GM18502 (cell line): ENCODE measurements around the gene GALR3.
"Not testable (repeated sequence)": the region's sequence is repeated elsewhere in the genome, so short reads cannot be mapped to it uniquely, and the experiment has no call there.

Experiments
- ATAC-seq: cut with Tn5 transposase; IDR thresholded peaks from one replicate; pipeline ENCODE4 v1.9.1; 2021; ENCODE audit warnings: mild to moderate bottlenecking; ENCODE audit not compliant: unreplicated experiment, poor library complexity

The GALR3 gene, protein sequence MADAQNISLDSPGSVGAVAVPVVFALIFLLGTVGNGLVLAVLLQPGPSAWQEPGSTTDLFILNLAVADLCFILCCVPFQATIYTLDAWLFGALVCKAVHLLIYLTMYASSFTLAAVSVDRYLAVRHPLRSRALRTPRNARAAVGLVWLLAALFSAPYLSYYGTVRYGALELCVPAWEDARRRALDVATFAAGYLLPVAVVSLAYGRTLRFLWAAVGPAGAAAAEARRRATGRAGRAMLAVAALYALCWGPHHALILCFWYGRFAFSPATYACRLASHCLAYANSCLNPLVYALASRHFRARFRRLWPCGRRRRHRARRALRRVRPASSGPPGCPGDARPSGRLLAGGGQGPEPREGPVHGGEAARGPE

DNA sequence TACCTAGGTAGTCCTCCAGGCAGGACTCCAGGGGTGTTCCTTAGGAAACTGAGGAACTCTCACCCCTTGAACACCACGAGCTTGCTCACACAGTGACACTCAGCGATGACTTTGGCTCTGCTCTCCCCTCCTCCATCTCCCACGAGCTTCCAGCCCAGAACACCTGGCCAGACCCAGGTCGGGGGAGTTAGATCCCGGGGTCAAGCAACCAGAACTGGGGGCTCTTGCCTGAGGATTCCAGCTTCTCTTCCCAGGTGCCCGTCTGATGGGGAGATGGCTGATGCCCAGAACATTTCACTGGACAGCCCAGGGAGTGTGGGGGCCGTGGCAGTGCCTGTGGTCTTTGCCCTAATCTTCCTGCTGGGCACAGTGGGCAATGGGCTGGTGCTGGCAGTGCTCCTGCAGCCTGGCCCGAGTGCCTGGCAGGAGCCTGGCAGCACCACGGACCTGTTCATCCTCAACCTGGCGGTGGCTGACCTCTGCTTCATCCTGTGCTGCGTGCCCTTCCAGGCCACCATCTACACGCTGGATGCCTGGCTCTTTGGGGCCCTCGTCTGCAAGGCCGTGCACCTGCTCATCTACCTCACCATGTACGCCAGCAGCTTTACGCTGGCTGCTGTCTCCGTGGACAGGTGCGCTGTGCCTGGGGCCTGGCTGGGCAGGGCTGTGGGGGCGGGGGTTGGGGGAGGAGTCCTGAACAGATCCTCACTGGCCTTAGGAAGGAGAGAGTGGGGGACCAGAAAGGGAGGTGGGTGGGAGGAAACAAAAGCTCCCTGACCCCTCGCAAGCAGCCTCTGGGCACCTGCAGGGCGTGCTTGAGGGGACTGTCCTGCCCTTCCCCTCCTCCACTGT lies at the start of gene GALR3:
Gene GALR3 (plus strand): TSS at position 249 of the 852 bp plus-strand sequence. CDS start 25 bp downstream, at position 274.
- no peak for ATAC-seq

DNA sequence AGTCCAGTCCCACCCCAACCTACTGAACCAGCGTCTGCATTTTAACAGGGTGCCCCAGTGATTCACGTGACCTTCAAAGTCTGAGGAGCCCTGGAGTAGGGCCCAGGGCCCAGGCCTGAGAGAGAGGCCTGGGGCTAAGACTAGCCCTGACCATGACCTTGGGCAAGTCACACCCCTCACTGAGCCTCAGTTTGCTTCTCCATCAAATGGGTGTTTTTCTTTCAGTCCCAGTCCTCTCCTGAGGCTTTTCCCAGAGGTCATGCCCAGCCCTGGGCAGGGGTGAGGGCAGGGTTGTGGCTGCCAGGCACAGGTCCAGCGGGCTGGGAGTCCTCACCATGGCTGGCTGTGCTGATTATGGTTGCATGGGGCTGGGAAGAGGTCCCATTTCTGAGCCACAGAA lies 48.5 kb upstream of the GALR3 start:
- ATAC-seq = no peak

DNA sequence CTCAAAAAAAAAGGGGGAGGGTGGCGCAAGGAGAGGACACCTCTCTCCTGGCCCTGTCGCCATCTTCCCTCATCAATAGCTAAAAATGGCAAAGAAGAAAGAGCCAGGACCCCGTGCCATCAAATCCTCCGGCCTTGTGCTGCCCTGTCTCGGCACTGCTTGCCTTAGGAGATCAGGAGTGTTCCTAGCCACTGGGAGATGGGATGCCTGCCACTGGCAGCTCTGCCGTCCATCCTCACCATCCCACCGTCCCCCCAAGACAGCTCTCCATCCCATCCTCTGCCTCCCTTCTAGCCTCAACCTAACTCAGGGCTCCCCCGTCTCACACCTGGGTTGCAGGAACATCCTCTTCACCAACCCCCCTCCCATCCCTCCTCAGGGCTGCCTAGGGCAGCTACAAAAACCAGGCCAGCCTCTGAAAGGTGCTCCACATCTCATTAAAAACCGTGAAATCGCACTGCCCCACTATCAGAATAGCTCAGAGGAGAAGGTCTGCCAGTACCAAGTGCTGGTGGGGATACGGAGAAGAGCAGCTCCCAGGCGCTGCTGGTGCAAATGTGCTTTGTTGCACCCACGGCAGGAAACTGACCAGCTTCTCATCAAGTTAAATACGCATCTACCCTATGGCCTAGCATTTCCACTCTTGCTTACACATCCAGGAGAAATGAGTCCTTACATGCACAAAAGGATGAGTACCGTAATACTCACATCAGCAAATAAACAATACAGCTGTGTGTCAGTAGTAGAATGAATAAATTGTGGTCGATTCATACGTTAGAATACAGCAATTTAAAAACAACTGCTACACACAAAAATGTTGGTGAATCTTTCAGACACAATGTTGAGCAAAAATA lies 47.2 kb upstream of the GALR3 start:
- no peak for ATAC-seq

DNA sequence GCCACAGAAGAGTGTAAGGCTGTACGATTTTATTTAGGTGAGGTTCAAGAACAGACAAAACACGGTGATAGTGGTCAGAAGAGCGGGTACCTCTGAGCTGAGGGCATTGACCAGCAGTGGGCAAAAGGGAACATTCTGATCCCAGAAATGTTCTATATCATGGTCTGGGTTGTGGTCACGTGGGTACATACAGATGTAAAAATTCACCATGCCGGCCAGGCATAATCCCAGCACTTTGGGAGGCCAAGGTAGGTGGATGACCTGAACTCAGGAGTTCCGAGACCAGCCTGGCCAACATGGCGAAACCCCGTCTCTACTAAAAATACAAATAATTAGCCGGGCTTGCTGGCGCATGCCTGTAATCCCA lies 46.6 kb upstream of the GALR3 start:
- no peak for ATAC-seq

DNA sequence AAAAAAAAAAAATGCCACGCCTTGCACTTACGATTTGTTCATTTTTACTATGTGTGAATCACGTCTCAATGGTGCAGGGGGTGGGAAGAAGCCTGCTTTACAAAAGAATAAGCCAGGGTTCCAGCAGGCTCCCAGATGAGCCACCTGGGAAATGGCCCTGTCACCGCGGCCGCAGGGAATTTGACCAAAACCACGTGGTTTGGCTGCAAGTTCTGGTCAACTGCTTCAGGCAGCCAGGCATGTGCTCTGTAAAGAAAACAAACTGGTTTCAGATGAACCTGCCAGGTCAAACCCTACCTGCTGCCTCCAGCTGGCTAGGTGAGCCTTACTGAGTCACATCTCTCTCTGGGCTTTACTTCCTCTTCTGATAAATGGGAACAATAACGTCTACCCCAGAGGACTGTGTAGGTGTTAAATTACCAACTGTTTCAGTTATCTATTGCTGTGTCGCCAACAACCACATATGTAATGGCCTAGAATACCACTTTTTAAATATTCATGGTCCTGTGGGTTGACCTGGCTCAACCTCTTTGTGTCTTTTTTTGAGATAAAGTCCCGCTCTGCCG lies 46.0 kb upstream of the GALR3 start:
- peak; percentile 55 for ATAC-seq

DNA sequence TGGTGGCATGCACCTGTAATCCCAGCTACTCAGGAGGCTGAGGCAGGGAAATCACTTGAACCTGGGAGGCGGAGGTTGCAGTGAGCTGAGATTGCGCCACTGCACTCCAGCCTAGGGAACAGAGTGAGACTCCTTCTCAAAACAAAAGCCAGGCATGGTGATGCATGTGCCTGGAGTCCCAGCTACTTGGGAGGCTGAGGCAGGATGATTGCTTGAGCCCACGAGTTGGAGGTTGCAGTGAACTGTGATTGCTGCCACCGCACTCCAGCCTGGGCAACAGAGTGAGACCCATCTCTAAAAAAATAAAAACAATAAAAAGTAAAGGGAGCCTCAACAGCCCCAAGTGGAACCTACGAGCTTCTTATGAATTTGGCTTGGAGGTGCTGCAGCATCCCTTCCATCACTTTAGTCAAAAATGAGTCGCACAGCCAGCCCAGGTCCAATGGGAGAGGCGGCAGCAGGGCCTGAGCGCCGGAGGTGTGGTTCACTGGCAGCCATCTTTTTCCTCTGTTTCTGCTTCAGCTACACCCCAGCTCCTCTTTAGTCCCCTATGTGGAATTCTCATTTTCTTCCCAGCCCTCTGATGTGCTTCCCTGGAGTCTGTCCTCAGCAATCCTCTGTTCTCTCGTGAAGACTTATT lies 44.7 kb upstream of the GALR3 start:
- no peak for ATAC-seq

DNA sequence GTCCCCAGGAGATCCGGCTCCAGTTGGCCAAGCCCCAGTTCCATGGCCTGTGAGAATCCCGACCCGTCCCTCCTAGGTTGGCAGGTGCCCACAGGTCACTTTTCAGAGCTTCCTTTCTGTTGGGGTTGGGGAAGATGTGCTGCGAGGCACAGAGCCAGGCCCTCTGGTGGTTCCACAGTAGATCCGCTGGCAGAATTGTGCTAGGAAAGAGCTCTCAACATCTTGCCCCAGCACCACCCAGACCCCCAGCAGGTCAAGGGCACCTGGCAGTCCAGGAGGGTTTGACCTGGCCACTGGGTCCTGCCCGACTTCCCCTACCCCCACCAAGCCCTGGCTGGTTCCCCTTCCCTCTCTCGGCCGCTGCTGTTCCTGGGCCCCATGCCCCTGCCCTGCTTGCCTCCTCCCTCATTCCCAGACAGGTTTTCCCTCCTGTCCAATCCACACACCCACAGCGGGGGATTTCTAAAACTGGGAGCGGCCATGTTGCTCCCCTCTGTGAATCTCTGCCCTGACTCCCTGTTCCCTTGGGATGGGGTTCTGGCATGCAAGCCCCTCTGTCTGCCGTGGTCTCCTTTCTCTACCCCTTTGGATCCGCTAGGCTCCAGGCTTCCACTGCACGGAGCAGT lies 41.6 kb upstream of the GALR3 start:
- no peak for ATAC-seq

DNA sequence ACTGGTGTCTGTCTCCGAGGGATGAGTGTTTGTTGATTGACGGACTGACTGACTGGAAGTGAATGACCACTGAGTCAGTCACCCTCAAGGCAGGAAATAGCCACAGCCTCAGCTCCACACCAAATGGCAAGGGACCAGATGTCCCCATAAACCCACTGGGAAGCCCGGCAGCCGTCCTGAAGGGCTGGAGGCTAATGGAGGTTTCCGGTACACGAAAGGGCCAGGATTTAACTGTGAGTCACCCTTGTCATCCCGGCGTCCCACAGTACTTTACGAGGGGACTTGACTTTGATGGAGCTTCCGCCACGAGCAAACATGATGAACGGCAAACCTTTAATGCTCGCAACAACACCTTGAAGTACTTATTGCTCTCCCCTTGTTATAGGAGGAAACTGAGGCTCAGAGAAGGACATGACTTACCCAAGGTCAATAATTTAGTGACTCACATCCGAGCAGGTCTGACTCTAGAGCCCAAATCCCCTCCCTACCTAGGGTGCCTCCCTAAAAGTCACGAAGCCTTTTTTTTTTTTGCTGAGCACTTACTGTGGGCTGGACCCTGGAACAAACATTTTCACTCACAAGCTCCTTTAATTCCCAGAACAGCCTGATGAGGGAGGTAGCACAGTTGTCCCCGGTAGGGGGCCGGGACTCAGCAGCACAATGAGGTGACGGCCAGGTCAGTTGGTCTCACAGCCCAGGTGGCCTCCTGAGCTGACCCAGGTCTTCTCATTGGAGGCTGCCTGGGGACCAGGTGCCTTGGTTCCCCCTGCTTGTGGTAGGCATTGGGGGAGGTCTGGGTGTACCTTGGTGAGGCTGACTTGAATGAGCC lies 40.6 kb upstream of the GALR3 start:
- no peak for ATAC-seq

DNA sequence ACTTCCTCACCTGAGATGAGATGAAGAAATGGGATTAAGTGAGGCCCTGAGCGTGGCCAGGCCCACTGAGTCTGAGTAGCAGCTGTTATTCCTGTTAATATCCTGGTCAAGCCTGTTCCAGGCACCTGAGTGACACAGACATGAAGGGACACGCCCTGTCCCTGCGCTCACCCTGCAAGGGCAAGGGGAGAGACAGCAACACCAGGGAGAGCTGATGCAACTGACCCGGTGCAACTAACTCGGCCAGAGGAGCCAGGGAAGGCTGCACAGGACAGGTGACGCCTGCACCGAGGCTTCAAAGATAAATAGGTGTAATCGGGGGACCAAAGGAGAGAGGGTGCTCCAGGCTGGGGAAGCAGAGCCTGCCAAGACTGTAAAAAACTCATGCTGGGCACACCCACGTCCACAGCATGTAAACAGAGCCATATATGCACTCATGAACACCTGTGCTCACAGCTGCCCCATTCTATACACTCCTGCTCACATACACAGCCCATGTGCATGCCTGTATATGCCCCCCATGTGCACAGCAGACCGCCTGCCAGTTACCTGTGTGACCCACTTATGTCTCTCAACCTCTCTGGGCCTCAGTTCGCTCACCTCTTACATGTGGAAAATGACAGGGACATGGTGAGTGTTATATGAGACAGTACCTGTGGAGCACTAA lies 38.2 kb upstream of the GALR3 start:
- no peak for ATAC-seq

DNA sequence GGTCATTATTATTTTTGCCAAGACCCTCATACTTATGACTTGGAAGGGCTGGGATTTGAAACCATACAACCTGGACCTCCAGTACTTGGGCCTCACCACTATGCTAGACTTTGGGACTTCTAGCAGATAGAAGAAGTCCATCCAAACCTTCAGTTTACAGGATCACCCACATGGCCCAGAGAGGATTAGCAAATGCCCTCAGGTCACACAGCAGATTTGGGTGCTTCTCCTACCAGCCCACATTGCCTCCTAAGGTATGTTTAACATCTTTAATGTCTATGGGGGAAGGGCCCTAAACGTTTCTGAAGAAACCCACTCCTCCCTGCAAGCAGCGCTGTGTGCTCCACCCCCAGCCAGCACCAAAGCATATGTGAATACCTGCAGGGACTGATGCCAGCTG lies 32.9 kb upstream of the GALR3 start:
- no peak for ATAC-seq

DNA sequence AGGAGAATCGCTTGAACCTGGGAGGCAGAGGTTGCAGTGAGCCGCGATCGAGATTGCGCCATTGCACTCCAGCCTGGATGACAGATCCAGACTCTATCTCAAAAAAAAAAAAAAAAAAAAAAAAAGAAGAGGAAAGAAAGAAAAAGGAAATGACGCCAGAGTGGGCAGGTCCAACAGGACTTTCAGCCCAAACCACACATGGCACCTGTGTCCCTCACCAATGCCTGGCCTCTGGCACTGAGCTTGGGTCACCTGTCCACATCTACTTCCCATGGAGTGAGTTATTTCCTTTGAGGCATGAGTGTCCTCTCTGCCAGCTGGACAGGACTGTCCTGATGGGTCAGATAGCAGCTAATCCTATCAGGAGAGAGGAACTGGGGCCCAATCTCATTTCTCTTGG lies 30.7 kb upstream of the GALR3 start:
- no peak for ATAC-seq

DNA sequence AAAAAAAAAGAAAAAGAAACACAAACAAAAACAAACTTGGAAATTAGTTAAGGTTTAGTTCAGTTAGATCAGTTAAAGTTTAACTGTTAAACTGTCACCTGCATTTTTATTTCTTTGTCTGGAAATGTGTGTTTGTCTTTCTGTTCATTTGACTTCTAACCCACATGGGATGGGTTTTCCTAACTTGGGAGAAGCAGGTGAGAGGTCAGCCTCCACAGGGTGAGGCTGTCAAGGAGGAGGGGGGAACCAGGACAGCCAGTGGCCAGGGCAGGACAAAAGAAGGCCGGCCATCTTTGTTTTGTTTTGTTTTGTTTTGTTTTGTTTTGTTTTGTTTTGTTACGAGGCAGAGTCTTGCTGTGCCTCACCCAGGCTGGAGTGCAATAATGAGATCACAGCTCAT lies 28.8 kb upstream of the GALR3 start:
- ATAC-seq = no peak

DNA sequence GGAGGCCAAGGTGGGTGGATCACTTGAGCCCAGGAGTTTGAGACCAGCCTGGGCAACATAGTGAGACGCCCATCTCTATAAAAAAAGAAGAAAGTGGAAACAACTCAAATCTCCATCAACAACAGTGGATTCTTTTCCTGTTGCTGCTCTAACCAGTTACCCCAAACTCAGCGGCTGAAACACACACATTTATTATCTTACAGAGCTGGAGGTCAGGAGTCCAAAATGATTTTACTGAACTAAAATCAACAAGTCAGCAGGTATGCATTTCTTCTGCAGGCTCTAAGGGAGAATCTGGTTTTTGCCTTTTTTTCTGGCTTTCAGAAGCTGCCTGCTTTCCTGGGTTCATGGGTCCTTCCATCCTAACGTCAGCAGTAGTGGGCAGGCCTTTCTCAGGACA lies 27.1 kb upstream of the GALR3 start:
- ATAC-seq = no peak

DNA sequence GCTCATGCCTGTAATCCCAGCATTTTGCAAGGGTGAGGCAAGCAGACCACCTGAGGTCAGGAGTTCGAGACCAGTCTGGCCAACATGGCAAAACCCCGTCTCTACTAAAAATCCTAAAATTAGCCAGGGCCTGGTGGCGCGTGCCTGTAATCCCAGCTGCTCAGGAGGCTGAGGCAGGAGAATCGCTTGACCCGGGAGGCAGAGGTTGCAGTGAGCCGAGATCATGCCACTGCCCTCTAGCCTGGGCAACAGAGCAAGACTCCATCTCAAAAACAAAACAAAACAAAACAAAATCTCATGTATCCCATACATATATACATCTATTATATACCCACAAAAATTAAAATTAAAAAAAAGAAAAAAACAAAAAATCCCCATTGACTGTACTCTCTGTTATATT lies 25.9 kb upstream of the GALR3 start:
- ATAC-seq = not testable (repeated sequence)

DNA sequence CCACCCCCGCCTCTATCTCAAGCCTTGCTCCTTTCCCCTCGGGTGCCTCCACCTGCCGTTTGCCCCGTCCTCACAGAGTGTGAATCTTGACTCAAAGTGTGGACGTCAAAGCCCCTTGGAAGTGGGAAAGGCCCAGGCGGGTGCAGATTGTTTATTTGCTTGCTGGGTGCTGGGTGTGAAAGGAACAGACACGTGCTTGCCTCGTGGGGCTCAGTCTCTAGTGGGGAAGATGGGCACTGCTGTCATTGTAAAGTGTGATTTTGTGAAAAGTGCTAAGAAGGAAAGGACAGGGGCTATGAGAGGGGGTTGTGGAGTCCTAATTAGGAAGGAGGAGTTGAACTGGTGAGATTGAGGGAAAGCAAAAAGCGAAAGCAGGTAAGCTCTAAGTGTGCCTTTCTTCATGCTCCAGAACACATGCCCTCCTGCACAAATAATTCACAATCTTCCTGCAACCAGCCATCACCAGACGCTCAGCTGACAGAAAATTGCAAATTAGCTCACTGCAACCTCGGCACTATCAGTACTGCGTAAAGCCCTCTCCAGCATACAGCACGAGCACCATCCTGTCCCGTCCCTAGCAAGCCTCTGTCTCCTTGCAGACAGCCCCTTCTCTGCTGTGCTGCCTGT lies 25.2 kb upstream of the GALR3 start:
- no peak for ATAC-seq

DNA sequence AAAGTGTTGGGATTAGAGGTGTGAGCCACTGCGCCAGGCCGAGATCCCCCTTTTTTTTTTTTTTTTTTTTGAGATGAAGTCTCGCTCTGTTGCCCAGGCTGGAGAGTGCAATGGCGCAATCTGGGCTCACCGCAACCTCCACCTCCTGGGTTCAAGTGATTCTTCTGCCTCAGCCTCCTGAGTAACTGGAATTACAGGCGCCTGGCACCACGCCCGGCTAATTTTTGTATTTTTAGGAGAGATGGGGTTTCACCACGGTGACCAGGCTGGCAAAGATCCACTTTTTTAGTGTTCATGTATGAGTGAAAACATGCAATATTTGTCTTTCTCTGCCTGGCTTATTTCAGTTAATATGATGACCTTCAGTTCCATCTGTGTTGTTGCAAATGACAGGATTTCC lies 23.2 kb upstream of the GALR3 start:
- ATAC-seq = not testable (repeated sequence)

DNA sequence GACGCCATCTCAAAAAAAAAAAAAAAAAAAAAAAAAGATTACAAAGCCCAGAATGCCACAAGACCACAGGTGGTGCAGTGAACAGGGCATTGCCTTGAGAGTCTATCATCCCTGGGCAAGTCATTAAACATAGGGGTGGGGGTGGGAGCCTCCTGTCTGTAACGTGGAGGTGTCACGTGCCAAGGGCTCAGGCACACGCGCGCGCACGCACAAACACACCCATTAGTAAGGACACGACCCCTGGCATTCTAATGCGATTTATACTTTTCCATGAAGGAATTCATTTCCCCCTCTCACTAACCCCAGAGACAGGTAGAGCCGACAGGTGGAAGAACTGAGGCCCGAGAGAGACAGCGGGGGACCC lies 21.3 kb upstream of the GALR3 start:
- ATAC-seq = no peak
